ENCODE data around the gene MAN2C1. TPM values are rescaled to one million over a fixed set of nuclear protein-coding genes. Genes with fewer than 3 reads are reported as not detected.

The MAN2C1 gene
- total and polyA plus RNA-seq, 9 of the 15 experiments (the other 6 are each of a cell fraction or from before 2014, with no cell fraction given) = 2.0 to 141 (median 39.9) TPM

GRCh38 chr15:75335705-75336355 is 32.6 kb downstream of the MAN2C1 start, which contains the start of gene COMMD4 (continued):
- no peak for TF ChIP-seq ZNF583 (CRISPR knock-in tag; IDR thresholded peaks at IDR 0.05)
- no peak for TF ChIP-seq CBX5 (IDR thresholded peaks at IDR 0.05; ENCODE audit: borderline replicate concordance, low read depth)
- no peak for TF ChIP-seq PATZ1 (CRISPR knock-in tag; IDR thresholded peaks at IDR 0.05; ENCODE audit: borderline replicate concordance)
- 0 out of 2 replicates have a peak, but pooled peaks have one; percentile 51 for TF ChIP-seq KAT7 (CRISPR knock-in tag; IDR thresholded peaks at IDR 0.05; ENCODE audit: borderline replicate concordance)
- no peak for TF ChIP-seq SAFB (IDR thresholded peaks at IDR 0.05; ENCODE audit: borderline replicate concordance, low read depth, low read length)
- TF ChIP-seq ZFP91 (CRISPR knock-in tag; IDR thresholded peaks at IDR 0.05) = no peak
- TF ChIP-seq ZNF518B (CRISPR knock-in tag; IDR thresholded peaks at IDR 0.05) = no peak
- TF ChIP-seq MITF (IDR thresholded peaks at IDR 0.05) = peak; percentile 88; the same call in 1 of the 2 replicates
- peak; percentile 68; the same call in 1 of the 2 replicates for TF ChIP-seq KAT8 (IDR thresholded peaks at IDR 0.05; ENCODE audit: low read depth)
- 0 out of 2 replicates have a peak, but pooled peaks have one; percentile 27 for TF ChIP-seq FOSL1 (tag; conservative IDR thresholded peaks at IDR 0.05)
- TF ChIP-seq NFE2 (IDR thresholded peaks at IDR 0.05; ENCODE audit: low read depth) = no peak
- peak; percentile 70 for TF ChIP-seq POLR2H (tag; IDR thresholded peaks at IDR 0.05; ENCODE audit: low read depth)
- TF ChIP-seq STAT5B (CRISPR knock-in tag; IDR thresholded peaks at IDR 0.05) = no peak
- 0 out of 2 replicates have a peak, but pooled peaks have one; percentile 24 for TF ChIP-seq FOXP1 (CRISPR knock-in tag; IDR thresholded peaks at IDR 0.05)
- no peak for TF ChIP-seq ZNF551 (CRISPR knock-in tag; IDR thresholded peaks at IDR 0.05)
- TF ChIP-seq YY1 (IDR thresholded peaks at IDR 0.05; ENCODE audit: borderline replicate concordance in 1 of 3, control insufficient read depth in 1 of 3, extremely low read depth in 1 of 3, insufficient read depth in 3 of 3, insufficient read length in 1 of 3, insufficient replicate concordance in 2 of 3, low read depth in 1 of 3, low read length in 2 of 3) = peak in 1 of 3 experiments; percentile 59
- TF ChIP-seq PML (IDR thresholded peaks at IDR 0.05; ENCODE audit: low read length) = no peak; the same call in 1 of the 2 replicates
